IMR-90 (cell line): Measurements from ENCODE around the gene OR4F16.
"Not testable (repeated sequence)": the region's sequence is repeated elsewhere in the genome, so short reads cannot be mapped to it uniquely, and the experiment has no call there.

Experiments
- CEBPB ChIP-seq: IDR thresholded peaks from 2 replicates; pipeline ENCODE4 v1.6.1; 2012; ENCODE audit warnings: low read depth, low read length, improper control_type of control experiment
- POLR2A ChIP-seq: IDR thresholded peaks from 2 replicates; pipeline ENCODE4 v1.6.1; 2012; ENCODE audit warnings: mild to moderate bottlenecking, low read depth, low read length
- TF ChIP-seq, protein P1 (sequence below): conservative IDR thresholded peaks from 2 replicates; pipeline ENCODE4 v1.5.1; 2012; ENCODE audit warnings: mild to moderate bottlenecking, low read depth, low read length, improper control_type of control experiment
- TF ChIP-seq, protein P2 (sequence below): fragments of 150-350 bp; IDR thresholded peaks from 2 replicates; pipeline ENCODE4 v1.6.1; 2017; ENCODE audit warnings: mild to moderate bottlenecking, antibody characterized with exemption, low read length, low read depth

DNA sequence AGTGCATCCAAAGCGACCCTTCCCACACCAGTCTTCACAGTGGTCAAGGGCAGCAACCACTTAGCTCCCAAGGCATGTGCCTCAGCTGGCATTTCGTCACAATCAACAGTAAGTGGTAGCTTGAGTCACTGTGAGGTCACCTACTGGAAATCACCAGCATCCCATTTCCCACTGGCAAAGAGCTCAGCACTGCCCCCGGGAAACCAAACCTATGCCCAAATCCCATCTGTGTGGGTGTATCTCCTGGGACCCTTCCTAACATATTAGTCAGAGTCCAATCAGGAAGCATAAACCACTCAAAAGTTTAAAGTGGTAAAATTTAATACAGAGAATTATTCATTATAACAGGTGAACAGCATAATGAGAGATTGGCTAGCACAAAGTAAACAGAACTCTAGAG is 47.2 kb upstream of the OR4F16 start:
- TF ChIP-seq, protein P1, sequence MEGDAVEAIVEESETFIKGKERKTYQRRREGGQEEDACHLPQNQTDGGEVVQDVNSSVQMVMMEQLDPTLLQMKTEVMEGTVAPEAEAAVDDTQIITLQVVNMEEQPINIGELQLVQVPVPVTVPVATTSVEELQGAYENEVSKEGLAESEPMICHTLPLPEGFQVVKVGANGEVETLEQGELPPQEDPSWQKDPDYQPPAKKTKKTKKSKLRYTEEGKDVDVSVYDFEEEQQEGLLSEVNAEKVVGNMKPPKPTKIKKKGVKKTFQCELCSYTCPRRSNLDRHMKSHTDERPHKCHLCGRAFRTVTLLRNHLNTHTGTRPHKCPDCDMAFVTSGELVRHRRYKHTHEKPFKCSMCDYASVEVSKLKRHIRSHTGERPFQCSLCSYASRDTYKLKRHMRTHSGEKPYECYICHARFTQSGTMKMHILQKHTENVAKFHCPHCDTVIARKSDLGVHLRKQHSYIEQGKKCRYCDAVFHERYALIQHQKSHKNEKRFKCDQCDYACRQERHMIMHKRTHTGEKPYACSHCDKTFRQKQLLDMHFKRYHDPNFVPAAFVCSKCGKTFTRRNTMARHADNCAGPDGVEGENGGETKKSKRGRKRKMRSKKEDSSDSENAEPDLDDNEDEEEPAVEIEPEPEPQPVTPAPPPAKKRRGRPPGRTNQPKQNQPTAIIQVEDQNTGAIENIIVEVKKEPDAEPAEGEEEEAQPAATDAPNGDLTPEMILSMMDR = not testable (repeated sequence)
- not testable (repeated sequence) for TF ChIP-seq POLR2A, CEBPB
- TF ChIP-seq, protein P2, sequence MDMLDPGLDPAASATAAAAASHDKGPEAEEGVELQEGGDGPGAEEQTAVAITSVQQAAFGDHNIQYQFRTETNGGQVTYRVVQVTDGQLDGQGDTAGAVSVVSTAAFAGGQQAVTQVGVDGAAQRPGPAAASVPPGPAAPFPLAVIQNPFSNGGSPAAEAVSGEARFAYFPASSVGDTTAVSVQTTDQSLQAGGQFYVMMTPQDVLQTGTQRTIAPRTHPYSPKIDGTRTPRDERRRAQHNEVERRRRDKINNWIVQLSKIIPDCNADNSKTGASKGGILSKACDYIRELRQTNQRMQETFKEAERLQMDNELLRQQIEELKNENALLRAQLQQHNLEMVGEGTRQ = not testable (repeated sequence)
